GM18520 (cell line): ENCODE measurements around the gene GALNT9.

Experiments used
- ATAC-seq: cut with Tn5 transposase; IDR thresholded peaks from one replicate; pipeline ENCODE4 v1.9.1; 2021; ENCODE audit not compliant: unreplicated experiment

The GALNT9 gene

DNA sequence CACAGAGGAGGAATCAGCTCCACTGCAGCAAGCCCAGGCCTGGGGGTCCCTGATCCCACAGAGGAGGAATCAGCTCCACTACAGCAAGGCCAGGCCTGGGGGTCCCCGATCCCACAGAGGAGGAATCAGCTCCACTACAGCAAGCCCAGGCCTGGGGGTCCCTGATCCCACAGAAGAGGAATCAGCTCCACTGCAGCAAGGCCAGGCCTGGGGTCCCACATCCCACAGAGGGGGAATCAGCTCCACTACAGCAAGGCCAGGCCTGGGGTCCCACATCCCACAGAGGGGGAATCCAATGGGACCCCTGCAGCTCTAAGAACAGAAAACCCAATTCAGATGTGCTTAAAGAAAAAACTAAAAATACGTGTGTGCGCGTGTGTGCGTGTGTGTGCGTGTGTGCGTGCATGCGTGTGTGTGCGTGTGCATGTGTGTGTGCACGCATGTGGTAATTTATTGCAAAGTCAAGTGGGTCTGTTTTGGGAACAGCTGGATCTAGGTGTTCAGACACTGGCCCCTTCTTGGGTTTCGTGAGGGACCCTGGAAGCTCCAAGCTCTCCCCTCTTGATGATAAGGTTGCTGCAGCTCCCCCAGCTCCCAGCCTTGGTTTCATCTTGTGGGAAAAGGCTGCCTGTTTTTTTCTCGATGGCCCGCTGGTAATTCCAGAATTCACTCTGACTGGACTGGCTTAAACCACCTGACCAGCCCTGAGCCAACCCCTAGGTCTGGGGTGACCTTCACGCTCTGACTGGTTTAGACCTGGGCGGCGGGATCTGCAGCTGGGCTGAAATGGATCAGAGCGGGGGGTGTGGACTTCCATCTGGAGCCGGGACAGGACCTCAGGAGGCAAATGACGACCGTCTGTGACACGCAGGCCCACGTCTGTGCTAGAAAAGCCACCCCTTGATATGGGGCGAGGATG lies 47.1 kb downstream of the GALNT9 start:
- ATAC-seq, result no peak

- ATAC-seq, result no peak
Observed at GRCh38 chr12:132281038-132281437, 48.4 kb downstream of the GALNT9 start.

GRCh38 chr12:132280406-132280805 lies 49.0 kb downstream of the GALNT9 start:
- ATAC-seq, result no peak

DNA sequence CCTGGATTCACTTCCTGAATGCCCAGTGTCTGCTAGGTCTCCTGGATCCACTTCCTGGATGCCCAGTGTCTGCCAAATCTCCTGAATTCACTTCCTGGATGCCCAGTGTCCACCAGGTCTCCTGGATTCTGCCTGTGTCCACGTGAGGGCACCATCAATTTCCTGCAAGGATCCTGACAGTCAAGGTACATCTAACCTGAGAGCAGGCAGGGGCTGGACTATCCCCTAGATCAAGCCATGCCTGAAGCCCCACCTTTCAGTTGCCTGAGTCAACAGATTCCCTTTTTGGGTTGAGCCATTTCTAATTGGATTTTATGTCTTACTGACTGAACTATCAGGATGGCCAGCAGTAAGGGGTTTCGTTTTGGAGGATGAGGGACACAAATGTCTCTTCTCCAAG lies 49.5 kb downstream of the GALNT9 start:
- ATAC-seq, result no peak

DNA sequence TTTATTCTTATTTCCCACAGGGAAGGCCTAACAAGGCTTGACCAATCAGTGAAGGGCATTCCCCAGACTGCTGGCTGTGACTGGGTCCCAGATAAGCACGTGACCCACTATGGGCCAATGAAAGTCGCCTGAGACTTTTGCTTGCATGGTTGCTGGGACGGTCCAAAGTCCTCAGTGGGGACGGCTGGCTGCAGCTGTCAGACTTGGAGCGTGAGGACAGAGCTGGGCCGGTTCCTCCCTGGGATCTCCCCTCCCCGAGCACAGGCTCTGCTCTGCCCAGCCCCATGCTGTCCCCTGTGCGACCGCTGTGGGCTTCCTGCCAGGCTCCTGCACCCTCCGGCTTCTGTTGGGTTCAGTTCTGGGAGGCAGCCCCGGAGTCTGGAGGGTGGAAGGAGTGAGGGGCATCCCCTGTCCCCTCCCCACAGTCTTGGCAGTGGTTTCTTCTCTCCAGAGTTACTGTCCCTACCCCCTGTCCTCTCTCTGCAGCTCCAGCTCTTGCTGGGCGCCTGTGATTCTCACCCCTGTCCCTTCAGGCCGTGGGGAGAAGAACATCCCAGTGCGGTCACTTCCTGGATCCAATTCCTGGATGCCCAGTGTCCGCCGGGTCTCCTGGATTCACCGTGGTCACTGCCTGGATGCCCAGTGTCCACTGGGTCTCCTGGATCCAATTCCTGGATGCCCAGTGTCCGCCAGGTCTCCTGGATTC lies 50.1 kb downstream of the GALNT9 start:
- ATAC-seq, result no peak

- no peak for ATAC-seq
Observed at GRCh38 chr12:132278401-132279183, 50.8 kb downstream of the GALNT9 start.

GRCh38 chr12:132277949-132278348 lies 51.4 kb downstream of the GALNT9 start:
- no peak for ATAC-seq

DNA sequence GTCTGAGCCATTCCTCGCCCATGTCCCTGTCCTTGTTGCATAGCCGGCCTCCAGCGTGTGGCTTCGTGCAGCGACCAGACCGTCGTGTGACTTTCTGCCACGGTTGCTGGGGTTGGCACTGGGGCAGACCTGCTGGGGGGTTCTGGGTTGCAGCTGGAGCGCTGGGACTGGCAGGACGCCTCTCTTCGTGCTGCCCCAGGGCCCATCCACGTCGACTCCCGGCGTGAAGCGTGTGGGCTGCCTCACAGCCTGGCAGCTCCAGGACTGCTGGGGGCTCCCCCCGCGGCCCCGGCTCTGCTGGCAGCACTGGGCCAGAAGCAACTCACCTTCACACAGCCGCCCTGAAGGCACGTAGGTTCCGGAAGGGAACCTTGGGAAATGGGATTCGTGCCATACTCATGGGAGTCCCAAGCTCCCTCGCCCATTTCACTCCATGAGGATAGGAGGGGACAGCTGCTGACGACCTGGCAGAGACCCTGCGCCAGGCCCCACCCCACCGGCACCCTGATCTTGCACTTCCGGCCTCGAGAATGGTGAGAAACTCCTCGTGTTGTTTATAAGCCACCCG lies 51.9 kb downstream of the GALNT9 start:
- no peak for ATAC-seq

DNA sequence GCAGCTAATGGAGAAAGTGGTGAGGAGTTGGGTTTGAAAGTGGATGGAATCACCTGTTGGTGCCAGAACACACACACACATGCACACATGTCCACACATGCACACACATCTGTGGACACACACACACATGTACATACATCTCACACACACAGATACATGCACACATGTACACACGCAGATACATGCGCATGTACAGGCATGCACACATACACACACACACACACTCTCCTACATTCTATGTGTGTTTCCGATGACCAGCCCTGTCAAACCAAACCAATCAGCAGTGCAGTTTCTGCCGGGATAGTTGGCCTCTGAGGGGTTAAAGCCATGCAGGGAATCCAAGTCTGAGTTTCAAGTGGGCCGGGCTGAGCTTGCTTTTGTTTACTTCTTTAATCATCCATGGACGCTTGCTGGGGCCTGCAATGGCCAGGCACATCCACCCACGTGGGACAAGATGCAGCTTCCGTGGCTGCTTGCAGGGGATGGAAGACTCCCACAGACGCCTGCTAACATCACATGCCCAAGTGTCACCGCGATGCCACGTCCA lies 52.5 kb downstream of the GALNT9 start:
- ATAC-seq, result no peak

DNA sequence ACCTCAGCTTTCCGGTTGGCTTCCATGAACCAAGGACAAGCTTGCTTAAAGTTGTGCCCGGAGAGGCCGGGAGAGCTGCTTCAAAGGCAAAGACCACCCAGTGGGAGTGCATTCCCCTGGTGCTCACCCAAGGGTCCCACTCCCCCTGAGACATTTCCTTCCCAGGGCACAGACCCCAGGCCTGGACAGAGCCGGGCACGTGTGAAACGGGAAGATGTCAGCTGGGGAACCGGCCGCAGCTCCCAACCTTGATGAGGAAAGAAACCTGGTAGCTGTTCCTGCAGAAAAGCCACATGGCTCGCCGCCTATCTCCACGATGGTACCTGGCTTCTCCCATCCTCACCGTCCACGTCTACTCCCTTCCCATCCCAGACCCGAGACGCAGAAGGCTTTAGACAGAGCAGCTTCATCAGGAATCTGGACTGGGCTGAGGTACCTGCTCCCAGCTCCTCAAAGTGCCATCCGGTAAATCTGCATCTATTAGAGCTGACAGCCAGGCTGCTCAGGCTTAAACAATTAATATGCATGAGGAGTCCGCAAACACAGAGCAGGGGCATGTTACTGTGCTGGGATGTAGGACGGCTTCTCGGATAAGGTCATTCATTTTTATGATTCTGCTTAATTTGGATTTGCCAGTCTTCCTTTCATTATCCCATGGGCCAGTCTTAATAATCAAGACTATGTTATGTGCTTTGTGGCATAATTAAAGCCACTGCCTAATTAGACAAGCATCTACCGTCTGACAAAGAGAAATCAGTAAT lies 53.1 kb downstream of the GALNT9 start:
- no peak for ATAC-seq

GRCh38 chr12:132275631-132276030 lies 53.8 kb downstream of the GALNT9 start:
- no peak for ATAC-seq

DNA sequence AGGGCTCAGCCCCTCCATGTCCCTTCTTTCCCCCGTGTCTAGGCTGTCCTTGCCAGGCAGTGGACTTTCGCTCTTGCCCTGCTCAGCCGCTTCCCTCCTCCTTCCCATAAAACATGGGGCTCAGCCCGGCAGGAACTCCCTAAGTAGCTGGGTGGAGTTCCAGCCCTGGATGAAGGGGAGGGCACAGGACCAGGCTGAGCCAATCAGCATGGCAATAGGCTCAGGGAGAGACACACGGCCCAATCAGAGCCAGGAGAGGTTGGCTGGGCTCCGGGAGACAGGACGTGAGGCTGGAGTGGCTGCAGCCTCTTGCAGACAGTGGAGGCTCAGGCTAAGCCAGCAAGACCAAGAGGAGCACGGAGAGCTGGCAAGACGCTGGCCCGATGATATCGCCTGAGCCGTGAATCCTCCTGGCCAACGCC lies 54.3 kb downstream of the GALNT9 start:
- ATAC-seq, result no peak

- no peak for ATAC-seq
Observed at GRCh38 chr12:132273992-132274334, 55.4 kb downstream of the GALNT9 start.

DNA sequence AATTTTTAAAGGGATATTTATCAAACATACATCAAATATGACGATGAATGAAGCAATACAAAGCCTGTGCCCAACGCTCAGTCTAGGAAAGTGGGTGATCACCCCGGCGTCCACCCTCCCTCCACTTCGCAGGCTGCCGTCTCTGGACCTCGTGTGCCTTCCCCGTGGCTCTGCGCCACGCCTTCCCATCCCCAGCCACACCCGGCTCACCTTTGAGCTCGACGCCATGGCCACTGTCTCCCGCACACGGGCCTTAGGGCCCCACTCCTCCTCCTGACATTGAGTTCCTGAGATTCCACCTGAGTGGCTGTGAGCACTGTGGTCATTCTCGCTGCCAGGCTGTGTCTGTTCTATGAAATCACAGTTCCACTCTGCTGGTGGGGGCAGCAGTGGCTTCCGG lies 56.7 kb downstream of the GALNT9 start:
- ATAC-seq, result no peak

DNA sequence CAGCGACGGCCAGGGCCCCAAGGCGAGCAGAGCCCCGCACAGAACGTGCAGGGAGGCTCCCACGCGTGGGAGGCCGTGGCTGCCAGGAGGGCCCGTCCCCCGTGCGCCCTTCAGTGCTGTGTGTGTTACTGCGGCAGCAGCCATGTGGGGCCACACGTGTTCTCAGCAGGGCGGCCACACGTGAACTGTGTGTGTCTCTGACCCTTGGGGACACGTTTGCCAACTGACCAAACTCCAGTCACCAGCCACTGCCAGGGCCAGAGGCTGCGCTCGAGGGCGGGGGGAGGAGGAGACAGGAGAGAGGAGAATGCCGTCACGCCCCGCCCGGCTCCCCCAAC lies 57.7 kb downstream of the GALNT9 start:
- no peak for ATAC-seq

DNA sequence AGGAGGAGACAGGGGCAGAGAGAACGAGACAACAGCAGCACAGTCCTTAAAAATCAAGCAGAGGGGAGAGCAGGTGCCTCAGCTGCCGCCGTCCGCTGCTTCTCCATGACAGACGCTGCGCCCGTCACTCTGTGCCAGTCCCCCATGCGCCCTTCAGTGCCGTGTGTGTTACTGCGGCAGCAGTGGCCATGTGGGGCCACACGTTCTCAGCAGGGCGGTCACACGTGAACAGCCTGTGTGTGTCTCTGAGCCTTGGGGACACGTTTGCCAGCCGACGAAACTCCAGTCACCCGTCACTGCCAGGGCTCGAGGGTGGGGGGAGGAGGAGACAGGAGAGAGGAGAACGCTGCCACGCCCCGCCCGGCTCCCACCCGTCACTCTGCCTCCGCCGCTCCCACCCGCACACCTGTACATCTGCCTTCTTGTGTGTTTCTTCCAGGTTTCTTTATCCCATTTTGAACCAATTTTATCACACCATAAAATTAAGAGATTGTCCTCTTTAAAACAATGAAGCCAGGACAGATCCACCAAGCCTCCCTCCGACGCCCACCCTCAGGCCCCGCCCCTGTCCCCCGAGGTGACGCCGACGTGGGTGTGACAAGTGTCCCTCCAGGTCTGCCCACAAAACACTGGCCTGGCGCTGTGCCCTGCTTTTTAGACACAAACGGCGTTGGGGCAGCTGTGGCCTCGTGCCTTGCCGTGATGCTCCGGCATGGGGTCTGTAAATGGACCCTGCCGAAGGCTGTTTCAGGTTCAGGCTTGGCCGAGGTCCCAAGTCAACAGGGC lies 58.2 kb downstream of the GALNT9 start:
- no peak for ATAC-seq

DNA sequence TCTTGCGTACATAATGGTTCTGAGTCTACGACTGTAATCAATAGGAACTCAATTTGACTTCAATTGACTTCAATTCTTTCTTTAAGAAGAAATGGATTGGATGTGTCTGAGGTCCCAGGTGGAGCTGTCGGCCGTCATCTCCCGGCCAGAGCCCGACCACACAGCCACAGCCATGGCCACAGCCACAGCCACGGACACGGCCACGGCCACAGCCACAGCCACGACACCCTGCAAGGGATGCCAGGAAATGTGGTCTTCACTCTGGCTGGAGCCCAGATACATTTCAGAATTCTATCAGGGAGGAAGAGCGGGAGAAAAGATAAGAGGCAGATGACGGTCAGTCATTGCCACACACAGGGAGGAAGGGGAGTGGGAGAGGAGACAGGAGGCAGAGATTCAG lies 58.9 kb downstream of the GALNT9 start:
- ATAC-seq, result no peak

- ATAC-seq, result no peak
Observed at GRCh38 chr12:132269271-132269968, 60.0 kb downstream of the GALNT9 start.

DNA sequence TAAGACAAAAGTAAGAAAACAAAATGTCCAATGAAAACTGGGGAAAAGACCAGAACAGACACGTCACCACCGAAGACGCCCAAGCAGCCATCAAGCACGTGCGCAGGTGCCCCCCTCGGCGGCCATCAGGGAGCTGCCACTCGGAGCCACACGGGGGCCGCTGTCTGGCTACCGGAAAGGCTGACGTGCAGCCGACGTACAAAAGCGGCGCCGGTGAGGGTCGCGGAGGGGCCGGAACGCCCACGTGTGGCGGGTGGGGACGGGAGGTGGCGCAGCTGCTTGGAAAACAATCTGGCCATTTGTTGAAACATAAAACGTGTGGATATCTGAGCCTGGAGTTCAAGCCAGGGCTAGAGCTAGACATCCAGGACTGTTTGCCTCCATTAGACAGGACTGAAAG lies 60.7 kb downstream of the GALNT9 start:
- no peak for ATAC-seq
